H1 (cell line): ENCODE measurements around the gene PPP1R14B.

Experiments used
- BACH1 ChIP-seq: IDR thresholded peaks from 2 replicates; pipeline ENCODE4 v1.6.1; 2012; ENCODE audit warnings: low read length, improper control_type of control experiment
- EP300 ChIP-seq, 2 experiments: IDR thresholded peaks; 1 replicate in 1 of 2; 2 replicates in 1 of 2; pipeline ENCODE4 v1.6.1; 2011 to 2012; ENCODE audit warnings: low read depth in 2 of 2, low read length in 2 of 2, mild to moderate bottlenecking in 2 of 2, borderline replicate concordance in 1 of 2, inconsistent platforms in 1 of 2, moderate library complexity in 1 of 2
- GTF2F1 ChIP-seq: IDR thresholded peaks from 2 replicates; pipeline ENCODE4 v1.6.1; 2012; ENCODE audit warnings: low read depth, low read length, improper control_type of control experiment, borderline replicate concordance
- POLR2AphosphoS5 ChIP-seq: IDR thresholded peaks from 2 replicates; pipeline ENCODE4 v1.6.1; 2011; ENCODE audit warnings: low read depth, low read length
- TEAD4 ChIP-seq: IDR thresholded peaks from 2 replicates; pipeline ENCODE4 v1.6.1; 2012; ENCODE audit warnings: low read depth, low read length, inconsistent platforms, mixed read lengths
- TF ChIP-seq, protein P1 (sequence below), 3 experiments: IDR thresholded peaks; 1 replicate in 2 of 3; 2 replicates in 1 of 3; pipeline versions ENCODE4 v1.5.1 to v1.6.1; 2011; ENCODE audit warnings: low read length in 3 of 3, mild to moderate bottlenecking in 3 of 3, inconsistent platforms in 2 of 3, low read depth in 1 of 3, moderate library complexity in 1 of 3; ENCODE audit not compliant: insufficient read depth in 1 of 3; ENCODE audit errors: control extremely low read depth in 1 of 3
- TF ChIP-seq, protein P2 (sequence below): IDR thresholded peaks from 2 replicates; pipeline ENCODE4 v1.6.1; 2012; ENCODE audit warnings: low read length, inconsistent platforms
- TF ChIP-seq, protein P3 (sequence below): IDR thresholded peaks from 2 replicates; pipeline ENCODE4 v1.6.1; 2012; ENCODE audit warnings: inconsistent platforms
- TF ChIP-seq, protein P4 (sequence below): IDR thresholded peaks from 2 replicates; pipeline ENCODE4 v1.6.1; 2011; ENCODE audit warnings: low read length, improper control_type of control experiment
- TF ChIP-seq, protein P5 (sequence below): IDR thresholded peaks from 2 replicates; pipeline ENCODE4 v1.6.1; 2011; ENCODE audit warnings: low read depth, mild to moderate bottlenecking, low read length; ENCODE audit not compliant: insufficient read depth

DNA sequence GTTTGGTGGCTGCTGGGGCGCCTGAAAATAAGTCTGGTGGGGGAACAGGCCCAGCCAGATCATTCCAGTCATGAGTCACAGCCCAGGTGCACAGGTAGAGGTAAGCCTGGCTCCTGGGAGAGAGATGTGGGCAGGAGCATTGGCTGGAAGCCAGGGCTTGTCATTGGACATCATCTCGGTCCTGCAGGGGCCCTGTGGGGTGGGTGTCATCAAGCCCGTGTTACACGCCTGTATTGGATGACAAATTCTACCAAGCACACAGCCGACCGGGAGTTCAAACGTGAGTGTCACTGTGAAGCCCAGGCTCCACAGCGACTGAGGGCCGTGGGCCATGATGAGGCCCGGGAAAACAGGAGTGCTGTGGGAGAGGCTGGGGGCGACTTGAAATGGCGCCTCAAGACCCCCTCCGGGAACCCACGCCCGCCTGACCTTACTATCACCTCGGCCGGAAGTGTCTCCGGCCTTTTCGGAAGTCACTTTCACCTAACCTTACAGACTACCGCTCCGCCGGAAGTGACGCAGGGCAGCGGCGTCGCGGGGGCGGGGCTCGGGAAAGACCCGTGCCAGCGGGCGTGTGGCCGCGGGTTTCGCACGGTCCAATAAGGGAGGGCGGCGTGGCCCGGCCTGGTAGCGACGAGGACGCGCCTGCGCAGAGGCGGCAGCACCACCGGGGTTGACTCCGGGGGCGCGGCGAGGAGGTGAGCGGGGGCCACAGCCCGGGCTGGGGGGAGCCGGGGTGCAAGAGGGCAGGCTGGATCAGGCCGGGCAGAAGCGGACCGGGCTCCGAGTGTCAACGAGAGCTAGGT, 6.1 kb downstream of the PPP1R14B start, which contains the start of gene FKBP2:
- TF ChIP-seq, protein P1, sequence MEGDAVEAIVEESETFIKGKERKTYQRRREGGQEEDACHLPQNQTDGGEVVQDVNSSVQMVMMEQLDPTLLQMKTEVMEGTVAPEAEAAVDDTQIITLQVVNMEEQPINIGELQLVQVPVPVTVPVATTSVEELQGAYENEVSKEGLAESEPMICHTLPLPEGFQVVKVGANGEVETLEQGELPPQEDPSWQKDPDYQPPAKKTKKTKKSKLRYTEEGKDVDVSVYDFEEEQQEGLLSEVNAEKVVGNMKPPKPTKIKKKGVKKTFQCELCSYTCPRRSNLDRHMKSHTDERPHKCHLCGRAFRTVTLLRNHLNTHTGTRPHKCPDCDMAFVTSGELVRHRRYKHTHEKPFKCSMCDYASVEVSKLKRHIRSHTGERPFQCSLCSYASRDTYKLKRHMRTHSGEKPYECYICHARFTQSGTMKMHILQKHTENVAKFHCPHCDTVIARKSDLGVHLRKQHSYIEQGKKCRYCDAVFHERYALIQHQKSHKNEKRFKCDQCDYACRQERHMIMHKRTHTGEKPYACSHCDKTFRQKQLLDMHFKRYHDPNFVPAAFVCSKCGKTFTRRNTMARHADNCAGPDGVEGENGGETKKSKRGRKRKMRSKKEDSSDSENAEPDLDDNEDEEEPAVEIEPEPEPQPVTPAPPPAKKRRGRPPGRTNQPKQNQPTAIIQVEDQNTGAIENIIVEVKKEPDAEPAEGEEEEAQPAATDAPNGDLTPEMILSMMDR (IDR thresholded peaks at IDR 0.05; ENCODE audit: control extremely low read depth in 1 of 3, insufficient read depth in 1 of 3, low read depth in 1 of 3, low read length in 3 of 3), result no peak; a peak in 1 of 4 replicates
- TF ChIP-seq, protein P2, sequence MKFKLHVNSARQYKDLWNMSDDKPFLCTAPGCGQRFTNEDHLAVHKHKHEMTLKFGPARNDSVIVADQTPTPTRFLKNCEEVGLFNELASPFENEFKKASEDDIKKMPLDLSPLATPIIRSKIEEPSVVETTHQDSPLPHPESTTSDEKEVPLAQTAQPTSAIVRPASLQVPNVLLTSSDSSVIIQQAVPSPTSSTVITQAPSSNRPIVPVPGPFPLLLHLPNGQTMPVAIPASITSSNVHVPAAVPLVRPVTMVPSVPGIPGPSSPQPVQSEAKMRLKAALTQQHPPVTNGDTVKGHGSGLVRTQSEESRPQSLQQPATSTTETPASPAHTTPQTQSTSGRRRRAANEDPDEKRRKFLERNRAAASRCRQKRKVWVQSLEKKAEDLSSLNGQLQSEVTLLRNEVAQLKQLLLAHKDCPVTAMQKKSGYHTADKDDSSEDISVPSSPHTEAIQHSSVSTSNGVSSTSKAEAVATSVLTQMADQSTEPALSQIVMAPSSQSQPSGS, result no peak
- no peak for TF ChIP-seq GTF2F1
- no peak for TF ChIP-seq BACH1
- TF ChIP-seq, protein P3, sequence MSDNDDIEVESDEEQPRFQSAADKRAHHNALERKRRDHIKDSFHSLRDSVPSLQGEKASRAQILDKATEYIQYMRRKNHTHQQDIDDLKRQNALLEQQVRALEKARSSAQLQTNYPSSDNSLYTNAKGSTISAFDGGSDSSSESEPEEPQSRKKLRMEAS, result peak; percentile 64
- TF ChIP-seq TEAD4, result no peak
- no peak for TF ChIP-seq EP300 (IDR thresholded peaks at IDR 0.05; ENCODE audit: borderline replicate concordance in 1 of 2, low read depth in 2 of 2, low read length in 2 of 2)
- TF ChIP-seq, protein P4, sequence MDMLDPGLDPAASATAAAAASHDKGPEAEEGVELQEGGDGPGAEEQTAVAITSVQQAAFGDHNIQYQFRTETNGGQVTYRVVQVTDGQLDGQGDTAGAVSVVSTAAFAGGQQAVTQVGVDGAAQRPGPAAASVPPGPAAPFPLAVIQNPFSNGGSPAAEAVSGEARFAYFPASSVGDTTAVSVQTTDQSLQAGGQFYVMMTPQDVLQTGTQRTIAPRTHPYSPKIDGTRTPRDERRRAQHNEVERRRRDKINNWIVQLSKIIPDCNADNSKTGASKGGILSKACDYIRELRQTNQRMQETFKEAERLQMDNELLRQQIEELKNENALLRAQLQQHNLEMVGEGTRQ, result no peak
- TF ChIP-seq, protein P5, sequence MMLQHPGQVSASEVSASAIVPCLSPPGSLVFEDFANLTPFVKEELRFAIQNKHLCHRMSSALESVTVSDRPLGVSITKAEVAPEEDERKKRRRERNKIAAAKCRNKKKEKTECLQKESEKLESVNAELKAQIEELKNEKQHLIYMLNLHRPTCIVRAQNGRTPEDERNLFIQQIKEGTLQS, result no peak
- no peak for TF ChIP-seq POLR2AphosphoS5
